Measurements from ENCODE around the gene TIMP2. TPM values are rescaled to one million over a fixed set of nuclear protein-coding genes. Genes with fewer than 3 reads are reported as not detected.

Gene TIMP2
- total and polyA plus RNA-seq, 2 of the 13 experiments (the other 11 are each of a cell fraction or from before 2014, with no cell fraction given), result 3.8 to 8.5 TPM

DNA sequence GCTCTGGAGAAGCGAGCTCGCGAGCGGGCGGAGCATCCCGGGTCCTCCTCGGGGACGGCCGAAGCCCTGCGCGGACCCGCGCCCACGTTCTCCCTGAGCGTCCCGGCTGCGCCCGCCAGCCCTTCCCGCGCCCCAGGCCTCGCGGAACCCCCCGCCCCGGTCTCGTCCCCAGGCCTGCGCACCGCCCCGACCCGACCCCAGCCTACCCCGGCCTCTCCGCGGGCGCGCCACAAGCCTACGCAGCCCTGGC is 84.7 kb downstream of the TIMP2 start (continued):
- TF ChIP-seq FIP1L1 (IDR thresholded peaks at IDR 0.05; ENCODE audit: borderline replicate concordance, insufficient read depth, low read depth, low read length) (no peak), ZNF614 (CRISPR knock-in tag; IDR thresholded peaks at IDR 0.05; ENCODE audit: borderline replicate concordance) (no peak), IRF2 (CRISPR knock-in tag; IDR thresholded peaks at IDR 0.05) (no peak), MIER2 (CRISPR knock-in tag; IDR thresholded peaks at IDR 0.05) (no peak), ZNF737 (CRISPR knock-in tag; IDR thresholded peaks at IDR 0.05; ENCODE audit: borderline replicate concordance) (no peak), ZNF788 (CRISPR knock-in tag; IDR thresholded peaks at IDR 0.05; ENCODE audit: borderline replicate concordance) (no peak), DNMT1 (CRISPR knock-in tag; IDR thresholded peaks at IDR 0.05) (no peak), REST (IDR thresholded peaks at IDR 0.05; ENCODE audit: borderline replicate concordance in 1 of 2, low read depth in 1 of 2, low read length in 2 of 2) (no peak), ZNF556 (CRISPR knock-in tag; IDR thresholded peaks at IDR 0.05; ENCODE audit: borderline replicate concordance) (no peak), ZNF354B (CRISPR knock-in tag; IDR thresholded peaks at IDR 0.05) (0 out of 2 replicates have a peak, but pooled peaks have one; percentile 8), FOXM1 (CRISPR knock-in tag; IDR thresholded peaks at IDR 0.05) (peak; percentile 16; the same call in 1 of the 2 replicates), NRL (CRISPR knock-in tag; IDR thresholded peaks at IDR 0.05; ENCODE audit: borderline replicate concordance) (no peak), ZNF510 (CRISPR knock-in tag; IDR thresholded peaks at IDR 0.05; ENCODE audit: low read depth) (no peak), ASH2L (IDR thresholded peaks at IDR 0.05; ENCODE audit: insufficient read length, low read depth, low read length) (peak; percentile 83), KDM5B (CRISPR knock-in tag; IDR thresholded peaks at IDR 0.05; ENCODE audit: borderline replicate concordance) (no peak), ZBTB8A (CRISPR knock-in tag; IDR thresholded peaks at IDR 0.05; ENCODE audit: borderline replicate concordance, low read depth) (no peak; the same call in 1 of the 2 replicates), TGIF2 (CRISPR knock-in tag; IDR thresholded peaks at IDR 0.05) (no peak)
- TF ChIP-seq, protein P1, sequence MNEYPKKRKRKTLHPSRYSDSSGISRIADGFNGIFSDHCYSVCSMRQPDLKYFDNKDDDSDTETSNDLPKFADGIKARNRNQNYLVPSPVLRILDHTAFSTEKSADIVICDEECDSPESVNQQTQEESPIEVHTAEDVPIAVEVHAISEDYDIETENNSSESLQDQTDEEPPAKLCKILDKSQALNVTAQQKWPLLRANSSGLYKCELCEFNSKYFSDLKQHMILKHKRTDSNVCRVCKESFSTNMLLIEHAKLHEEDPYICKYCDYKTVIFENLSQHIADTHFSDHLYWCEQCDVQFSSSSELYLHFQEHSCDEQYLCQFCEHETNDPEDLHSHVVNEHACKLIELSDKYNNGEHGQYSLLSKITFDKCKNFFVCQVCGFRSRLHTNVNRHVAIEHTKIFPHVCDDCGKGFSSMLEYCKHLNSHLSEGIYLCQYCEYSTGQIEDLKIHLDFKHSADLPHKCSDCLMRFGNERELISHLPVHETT (CRISPR knock-in tag; conservative IDR thresholded peaks at IDR 0.05), result no peak
- TF ChIP-seq, protein P2, sequence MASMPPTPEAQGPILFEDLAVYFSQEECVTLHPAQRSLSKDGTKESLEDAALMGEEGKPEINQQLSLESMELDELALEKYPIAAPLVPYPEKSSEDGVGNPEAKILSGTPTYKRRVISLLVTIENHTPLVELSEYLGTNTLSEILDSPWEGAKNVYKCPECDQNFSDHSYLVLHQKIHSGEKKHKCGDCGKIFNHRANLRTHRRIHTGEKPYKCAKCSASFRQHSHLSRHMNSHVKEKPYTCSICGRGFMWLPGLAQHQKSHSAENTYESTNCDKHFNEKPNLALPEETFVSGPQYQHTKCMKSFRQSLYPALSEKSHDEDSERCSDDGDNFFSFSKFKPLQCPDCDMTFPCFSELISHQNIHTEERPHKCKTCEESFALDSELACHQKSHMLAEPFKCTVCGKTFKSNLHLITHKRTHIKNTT (CRISPR knock-in tag; IDR thresholded peaks at IDR 0.05), result no peak
- TF ChIP-seq, protein P3, sequence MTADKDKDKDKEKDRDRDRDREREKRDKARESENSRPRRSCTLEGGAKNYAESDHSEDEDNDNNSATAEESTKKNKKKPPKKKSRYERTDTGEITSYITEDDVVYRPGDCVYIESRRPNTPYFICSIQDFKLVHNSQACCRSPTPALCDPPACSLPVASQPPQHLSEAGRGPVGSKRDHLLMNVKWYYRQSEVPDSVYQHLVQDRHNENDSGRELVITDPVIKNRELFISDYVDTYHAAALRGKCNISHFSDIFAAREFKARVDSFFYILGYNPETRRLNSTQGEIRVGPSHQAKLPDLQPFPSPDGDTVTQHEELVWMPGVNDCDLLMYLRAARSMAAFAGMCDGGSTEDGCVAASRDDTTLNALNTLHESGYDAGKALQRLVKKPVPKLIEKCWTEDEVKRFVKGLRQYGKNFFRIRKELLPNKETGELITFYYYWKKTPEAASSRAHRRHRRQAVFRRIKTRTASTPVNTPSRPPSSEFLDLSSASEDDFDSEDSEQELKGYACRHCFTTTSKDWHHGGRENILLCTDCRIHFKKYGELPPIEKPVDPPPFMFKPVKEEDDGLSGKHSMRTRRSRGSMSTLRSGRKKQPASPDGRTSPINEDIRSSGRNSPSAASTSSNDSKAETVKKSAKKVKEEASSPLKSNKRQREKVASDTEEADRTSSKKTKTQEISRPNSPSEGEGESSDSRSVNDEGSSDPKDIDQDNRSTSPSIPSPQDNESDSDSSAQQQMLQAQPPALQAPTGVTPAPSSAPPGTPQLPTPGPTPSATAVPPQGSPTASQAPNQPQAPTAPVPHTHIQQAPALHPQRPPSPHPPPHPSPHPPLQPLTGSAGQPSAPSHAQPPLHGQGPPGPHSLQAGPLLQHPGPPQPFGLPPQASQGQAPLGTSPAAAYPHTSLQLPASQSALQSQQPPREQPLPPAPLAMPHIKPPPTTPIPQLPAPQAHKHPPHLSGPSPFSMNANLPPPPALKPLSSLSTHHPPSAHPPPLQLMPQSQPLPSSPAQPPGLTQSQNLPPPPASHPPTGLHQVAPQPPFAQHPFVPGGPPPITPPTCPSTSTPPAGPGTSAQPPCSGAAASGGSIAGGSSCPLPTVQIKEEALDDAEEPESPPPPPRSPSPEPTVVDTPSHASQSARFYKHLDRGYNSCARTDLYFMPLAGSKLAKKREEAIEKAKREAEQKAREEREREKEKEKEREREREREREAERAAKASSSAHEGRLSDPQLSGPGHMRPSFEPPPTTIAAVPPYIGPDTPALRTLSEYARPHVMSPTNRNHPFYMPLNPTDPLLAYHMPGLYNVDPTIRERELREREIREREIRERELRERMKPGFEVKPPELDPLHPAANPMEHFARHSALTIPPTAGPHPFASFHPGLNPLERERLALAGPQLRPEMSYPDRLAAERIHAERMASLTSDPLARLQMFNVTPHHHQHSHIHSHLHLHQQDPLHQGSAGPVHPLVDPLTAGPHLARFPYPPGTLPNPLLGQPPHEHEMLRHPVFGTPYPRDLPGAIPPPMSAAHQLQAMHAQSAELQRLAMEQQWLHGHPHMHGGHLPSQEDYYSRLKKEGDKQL (CRISPR knock-in tag; IDR thresholded peaks at IDR 0.05; ENCODE audit: low read depth), result no peak
